Natural killer cell (primary cell): Measurements from ENCODE around the gene ATP13A1. TPM values are rescaled to one million over a fixed set of nuclear protein-coding genes. Genes with fewer than 3 reads are reported as not detected.

Experiments
- ATAC-seq, 3 donors: fragments of 150-1000 bp in 2 of 3; fragments of 200-7000 bp in 1 of 3; cut with Tn5 transposase; 1 replicate in 1 of 3; 2 replicates in 2 of 3; pipeline ENCODE4 v1.10.0; 2021; ENCODE audit warnings: mild to moderate bottlenecking in 2 of 3, moderate library complexity in 2 of 3
- DNase-seq, 2 donors: peaks; one replicate each; pipeline versions ENCODE4 v3.0.0 to v3.0.0-alpha.2; 2013 to 2021; ENCODE audit warnings: mixed read lengths in 1 of 2
- H3K27ac ChIP-seq: one replicate; pipeline ENCODE4 v1.5.1; 2013; ENCODE audit warnings: mild to moderate bottlenecking, low read length
- H3K27me3 ChIP-seq: one replicate; pipeline ENCODE4 v1.6.1; 2013; ENCODE audit warnings: low read length; ENCODE audit not compliant: control insufficient read depth, insufficient read depth
- H3K36me3 ChIP-seq: one replicate; pipeline ENCODE4 v1.6.1; 2013; ENCODE audit warnings: low read length; ENCODE audit not compliant: control insufficient read depth, insufficient read depth
- H3K4me1 ChIP-seq: one replicate; pipeline ENCODE4 v1.6.1; 2013; ENCODE audit warnings: low read length; ENCODE audit not compliant: control insufficient read depth, insufficient read depth
- H3K4me3 ChIP-seq: one replicate; pipeline ENCODE4 v1.5.1; 2013; ENCODE audit warnings: low read length
- H3K9me3 ChIP-seq: one replicate; pipeline ENCODE4 v1.6.1; 2013; ENCODE audit warnings: low read length; ENCODE audit not compliant: control insufficient read depth, insufficient read depth
- H3K27ac Mint-ChIP-seq, 2 donors: one replicate each; pipeline ENCODE4 v1.8.0; 2022; ENCODE audit warnings: mild to moderate bottlenecking in 2 of 2, mixed read lengths in 2 of 2, moderate library complexity in 1 of 2
- H3K27me3 Mint-ChIP-seq, 2 donors: one replicate each; pipeline ENCODE4 v1.8.0; 2022; ENCODE audit warnings: low read depth in 2 of 2, mixed read lengths in 2 of 2
- H3K36me3 Mint-ChIP-seq: one replicate; pipeline ENCODE4 v1.8.0; 2022; ENCODE audit warnings: mixed read lengths
- H3K4me1 Mint-ChIP-seq, 2 donors: one replicate each; pipeline ENCODE4 v1.8.0; 2022; ENCODE audit warnings: mixed read lengths in 2 of 2
- H3K4me3 Mint-ChIP-seq: one replicate; pipeline ENCODE4 v1.8.0; 2022; ENCODE audit warnings: mild to moderate bottlenecking, moderate library complexity, mixed read lengths
- H3K9me3 Mint-ChIP-seq, 2 donors: one replicate each; pipeline ENCODE4 v1.8.0; 2022; ENCODE audit warnings: mixed read lengths in 2 of 2
- WGBS: methylation state at CpG from one replicate; pipeline ENCODE4 v1.1.7; 2013; ENCODE audit warnings: missing lambda C conversion rate; ENCODE audit not compliant: insufficient coverage; 5-methylcytosine and 5-hydroxymethylcytosine counted together
- intact Hi-C: fragments of 100-400 bp; cut with micrococcal nuclease; formaldehyde crosslinking; loops from one replicate; pipeline ENCODE4 v1.14.2; 2022
- total RNA-seq, 4 donors: library from RNA; stranded (reverse); fragments of 120-200 nt in 1 of 4; gene quantifications; one replicate each; pipeline versions ENCODE4 v1.2.3 to v1.2.4, GENCODE V29; 2013 to 2022
- TF ChIP-seq, protein P1 (sequence below): fragments of 200-600 bp; IDR thresholded peaks from one replicate; pipeline ENCODE4 v1.8.0; 2022; ENCODE audit warnings: antibody characterized with exemption

ATP13A1 gene
- total RNA-seq, 3 donors from 2014 or later (not counting 1 experiment from before 2014, with no cell fraction given) = 58.1 to 73.2 (median 67.7) TPM

DNA sequence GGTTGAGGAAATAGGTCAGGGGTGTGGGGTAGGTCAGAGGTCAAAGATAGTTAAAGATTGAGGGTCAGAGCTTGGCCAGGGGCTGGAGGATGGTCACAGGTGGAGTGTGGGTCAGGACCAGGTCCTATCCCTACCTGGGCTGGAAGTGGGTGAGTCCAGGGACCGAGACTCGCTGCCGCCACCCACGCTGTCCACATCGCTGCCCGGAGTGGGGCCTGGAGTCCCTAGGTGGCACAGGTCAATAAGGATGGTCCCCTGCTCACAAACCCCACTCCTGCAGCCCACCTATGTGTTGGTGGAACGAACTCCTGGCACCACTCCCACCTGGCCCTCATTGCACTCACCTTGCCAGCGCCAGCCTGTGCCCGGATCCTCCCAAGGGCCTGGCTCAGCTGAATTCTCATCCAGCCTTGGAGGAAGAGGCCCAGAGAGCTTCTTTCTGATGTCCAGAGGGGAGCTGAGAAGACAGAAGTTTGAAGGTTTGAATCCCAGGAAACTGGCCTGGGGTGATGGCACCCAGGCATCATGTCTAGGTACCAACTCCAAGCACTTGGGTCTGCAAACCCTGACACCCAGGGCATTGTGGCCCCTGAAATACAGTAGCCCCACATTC lies 26.8 kb downstream of the ATP13A1 start:
- DNase-seq (no peak), ATAC-seq (no peak)
- intact Hi-C loops = no loop called here
- Histone ChIP-seq H3K36me3 (peaks cover 67% of the 10 kb centered on the region), H3K27me3 (no peaks in the 10 kb centered on the region), H3K4me3 (no peak overlapping the region), H3K27ac (no peak overlapping the region), H3K9me3 (no peaks in the 10 kb centered on the region), H3K4me1 (peaks cover 8% of the 10 kb centered on the region)
- H3K9me3 Mint-ChIP-seq = no peaks in the 10 kb centered on the region
- no peak overlapping the region for H3K4me3 Mint-ChIP-seq
- TF ChIP-seq, protein P1, sequence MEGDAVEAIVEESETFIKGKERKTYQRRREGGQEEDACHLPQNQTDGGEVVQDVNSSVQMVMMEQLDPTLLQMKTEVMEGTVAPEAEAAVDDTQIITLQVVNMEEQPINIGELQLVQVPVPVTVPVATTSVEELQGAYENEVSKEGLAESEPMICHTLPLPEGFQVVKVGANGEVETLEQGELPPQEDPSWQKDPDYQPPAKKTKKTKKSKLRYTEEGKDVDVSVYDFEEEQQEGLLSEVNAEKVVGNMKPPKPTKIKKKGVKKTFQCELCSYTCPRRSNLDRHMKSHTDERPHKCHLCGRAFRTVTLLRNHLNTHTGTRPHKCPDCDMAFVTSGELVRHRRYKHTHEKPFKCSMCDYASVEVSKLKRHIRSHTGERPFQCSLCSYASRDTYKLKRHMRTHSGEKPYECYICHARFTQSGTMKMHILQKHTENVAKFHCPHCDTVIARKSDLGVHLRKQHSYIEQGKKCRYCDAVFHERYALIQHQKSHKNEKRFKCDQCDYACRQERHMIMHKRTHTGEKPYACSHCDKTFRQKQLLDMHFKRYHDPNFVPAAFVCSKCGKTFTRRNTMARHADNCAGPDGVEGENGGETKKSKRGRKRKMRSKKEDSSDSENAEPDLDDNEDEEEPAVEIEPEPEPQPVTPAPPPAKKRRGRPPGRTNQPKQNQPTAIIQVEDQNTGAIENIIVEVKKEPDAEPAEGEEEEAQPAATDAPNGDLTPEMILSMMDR = no peak
- peaks cover 11 to 27% of the 10 kb centered on the region in 2 donors for H3K4me1 Mint-ChIP-seq
- H3K27ac Mint-ChIP-seq = no peak overlapping the region
- H3K27me3 Mint-ChIP-seq = no peaks in the 10 kb centered on the region
- H3K36me3 Mint-ChIP-seq = peaks cover 17% of the 10 kb centered on the region
- WGBS = 97% methylated on average over 9 of the region's 9 CpGs

DNA sequence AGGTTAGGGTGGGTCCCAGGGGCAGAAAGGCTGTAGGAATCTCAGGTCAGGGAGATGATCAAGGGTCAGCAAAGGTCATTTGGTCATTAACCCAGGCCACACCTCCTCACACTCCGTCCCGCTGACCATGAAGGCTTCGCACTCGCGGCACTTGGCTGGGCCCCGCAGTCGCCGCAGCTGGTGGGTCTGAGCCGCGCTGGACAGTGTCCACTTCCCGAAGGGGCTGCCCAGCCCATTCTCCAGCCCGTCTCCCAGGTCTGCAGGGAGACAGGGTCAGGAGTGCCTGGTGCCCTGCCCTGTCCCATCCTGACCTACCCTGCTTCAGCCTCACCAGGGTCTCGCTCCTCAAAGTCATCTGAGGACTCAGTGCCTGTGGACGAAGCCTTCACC lies 28.2 kb downstream of the ATP13A1 start:
- Histone ChIP-seq H3K27me3 (no peaks in the 10 kb centered on the region), H3K36me3 (peaks cover 61% of the 10 kb centered on the region), H3K4me1 (peaks cover 4% of the 10 kb centered on the region), H3K27ac (no peak overlapping the region), H3K9me3 (no peaks in the 10 kb centered on the region), H3K4me3 (no peak overlapping the region)
- no peaks in the 10 kb centered on the region for H3K9me3 Mint-ChIP-seq
- peaks cover 11 to 25% of the 10 kb centered on the region in 2 donors for H3K4me1 Mint-ChIP-seq
- H3K4me3 Mint-ChIP-seq = no peak overlapping the region
- 98% methylated on average over 14 of the region's 14 CpGs for WGBS
- peak overlapping the region in 1 of 2 donors; percentile 58 for H3K27ac Mint-ChIP-seq
- TF ChIP-seq, protein P1 = no peak
- intact Hi-C loops = no loop called here
- H3K27me3 Mint-ChIP-seq = no peaks in the 10 kb centered on the region
- DNase-seq (no peak), ATAC-seq (no peak)
- peaks cover 17% of the 10 kb centered on the region for H3K36me3 Mint-ChIP-seq

DNA sequence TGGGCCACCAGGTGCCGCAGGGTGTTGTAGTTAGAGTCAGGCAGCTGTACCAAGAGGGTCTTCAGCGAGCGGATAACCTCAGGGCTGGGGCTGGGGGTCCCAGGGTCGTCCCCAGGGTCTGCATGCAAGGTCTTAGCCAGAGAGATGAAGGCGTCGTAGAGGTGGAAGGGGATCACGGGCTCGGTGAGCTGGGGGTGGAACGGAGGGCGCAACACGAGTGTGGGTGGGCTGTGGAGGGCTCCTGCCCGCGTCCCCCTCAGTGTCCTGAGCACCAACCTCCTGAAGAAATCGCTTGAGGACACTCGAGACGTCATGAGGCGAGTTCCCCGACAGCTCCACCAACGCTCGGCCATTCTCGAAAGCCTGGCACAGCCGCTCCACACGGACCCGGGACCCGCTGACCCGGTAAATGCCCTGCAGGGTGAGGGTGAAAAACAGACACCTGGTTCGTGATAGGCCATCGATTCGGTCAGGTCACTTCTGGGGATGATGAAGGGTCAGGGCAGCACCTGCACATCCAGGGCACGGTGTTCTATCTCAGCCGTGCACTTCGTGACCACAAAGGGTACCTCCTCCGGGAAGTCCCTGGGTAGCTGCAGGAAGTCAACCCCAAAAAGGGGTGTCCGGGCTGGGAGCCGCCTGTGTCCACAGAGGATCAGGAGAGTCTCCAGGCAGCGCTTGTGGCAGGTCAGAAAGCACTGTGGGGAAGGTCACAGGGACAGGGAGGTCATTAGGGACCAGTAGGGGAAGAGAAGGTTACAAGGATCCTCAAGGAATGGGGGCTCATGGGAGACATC lies 28.8 kb downstream of the ATP13A1 start:
- H3K9me3 Mint-ChIP-seq = no peaks in the 10 kb centered on the region
- WGBS = 92% methylated on average over 36 of the region's 36 CpGs
- ATAC-seq (no peak), DNase-seq (no peak)
- H3K36me3 ChIP-seq = peaks cover 55% of the 10 kb centered on the region
- TF ChIP-seq, protein P1 = no peak
- peak overlapping the region; percentile 27 to 58 for H3K27ac Mint-ChIP-seq
- no peak overlapping the region for H3K27ac ChIP-seq
- no peak overlapping the region for H3K4me3 Mint-ChIP-seq
- peaks cover 17% of the 10 kb centered on the region for H3K36me3 Mint-ChIP-seq
- no peak overlapping the region for H3K4me3 ChIP-seq
- no peaks in the 10 kb centered on the region for H3K27me3 Mint-ChIP-seq
- H3K27me3 ChIP-seq = no peaks in the 10 kb centered on the region
- intact Hi-C loops = no loop called here
- peaks cover 4% of the 10 kb centered on the region for H3K4me1 ChIP-seq
- peaks cover 11 to 25% of the 10 kb centered on the region in 2 donors for H3K4me1 Mint-ChIP-seq
- no peaks in the 10 kb centered on the region for H3K9me3 ChIP-seq
